HepG2 (cell line): ENCODE data around the gene NDUFS2. TPM values are rescaled to one million over a fixed set of nuclear protein-coding genes. Genes with fewer than 3 reads are reported as not detected.
A peak's percentile ranks its signal among the peaks of the same experiment; 100 is the strongest.

Experiments
- CEBPG ChIP-seq: IDR thresholded peaks from 2 replicates; pipeline ENCODE4 v1.6.1; 2016
- DNMT1 ChIP-seq: sonication (generic); formaldehyde crosslinking; IDR thresholded peaks from 2 replicates; pipeline ENCODE4 v1.5.1; 2020; ENCODE audit warnings: mild to moderate bottlenecking, missing genetic modification reagents
- EEA1 ChIP-seq: sonication (generic); formaldehyde crosslinking; IDR thresholded peaks from 2 replicates; pipeline ENCODE4 v1.5.1; 2020; ENCODE audit warnings: mild to moderate bottlenecking, missing genetic modification reagents, borderline replicate concordance
- GZF1 ChIP-seq: sonication (generic); formaldehyde crosslinking; IDR thresholded peaks from 2 replicates; pipeline ENCODE4 v1.5.1; 2020; ENCODE audit warnings: mild to moderate bottlenecking, missing genetic modification reagents
- KDM4B ChIP-seq: sonication (generic); formaldehyde crosslinking; IDR thresholded peaks from 2 replicates; pipeline ENCODE4 v1.4.0; 2020; ENCODE audit warnings: missing genetic modification reagents
- RAD51 ChIP-seq: fragments of 450-650 bp; IDR thresholded peaks from 2 replicates; pipeline ENCODE4 v1.6.1; 2016; ENCODE audit warnings: borderline replicate concordance
- SAFB2 ChIP-seq: sonication (generic); formaldehyde crosslinking; IDR thresholded peaks from 2 replicates; pipeline ENCODE4 v1.5.1; 2020; ENCODE audit warnings: missing genetic modification reagents, low read depth, mild to moderate bottlenecking, borderline replicate concordance
- TSC22D2 ChIP-seq: sonication (generic); formaldehyde crosslinking; IDR thresholded peaks from 2 replicates; pipeline ENCODE4 v1.5.1; 2020; ENCODE audit warnings: missing genetic modification reagents, mild to moderate bottlenecking, borderline replicate concordance
- ZNF101 ChIP-seq: sonication (generic); formaldehyde crosslinking; IDR thresholded peaks from 2 replicates; pipeline ENCODE4 v1.4.0; 2020; ENCODE audit warnings: mild to moderate bottlenecking, low read depth, missing genetic modification reagents, borderline replicate concordance
- ZNF260 ChIP-seq: sonication (generic); formaldehyde crosslinking; IDR thresholded peaks from 2 replicates; pipeline ENCODE4 v1.4.0; 2020; ENCODE audit warnings: missing genetic modification reagents, low read depth, mild to moderate bottlenecking, borderline replicate concordance
- ZNF292 ChIP-seq: sonication (generic); formaldehyde crosslinking; IDR thresholded peaks from 2 replicates; pipeline ENCODE4 v1.8.1; 2022; ENCODE audit warnings: mild to moderate bottlenecking, low read depth, missing genetic modification reagents, borderline replicate concordance
- ZNF317 ChIP-seq: sonication (generic); formaldehyde crosslinking; IDR thresholded peaks from 2 replicates; pipeline ENCODE4 v1.5.0; 2020; ENCODE audit warnings: mild to moderate bottlenecking, missing genetic modification reagents
- ZNF441 ChIP-seq: sonication (generic); formaldehyde crosslinking; IDR thresholded peaks from 2 replicates; pipeline ENCODE4 v1.7.0; 2021; ENCODE audit warnings: missing genetic modification reagents, borderline replicate concordance
- ZNF549 ChIP-seq: sonication (generic); formaldehyde crosslinking; IDR thresholded peaks from 2 replicates; pipeline ENCODE4 v1.5.0; 2020; ENCODE audit warnings: missing genetic modification reagents
- ZNF562 ChIP-seq: sonication (generic); formaldehyde crosslinking; IDR thresholded peaks from 2 replicates; pipeline ENCODE4 v1.8.0; 2022; ENCODE audit warnings: missing genetic modification reagents, borderline replicate concordance
- ZNF563 ChIP-seq: sonication (generic); formaldehyde crosslinking; IDR thresholded peaks from 2 replicates; pipeline ENCODE4 v1.8.0; 2022; ENCODE audit warnings: mild to moderate bottlenecking, moderate library complexity, missing genetic modification reagents
- ZNF572 ChIP-seq: sonication (generic); formaldehyde crosslinking; IDR thresholded peaks from 2 replicates; pipeline ENCODE4 v1.5.1; 2020; ENCODE audit warnings: mild to moderate bottlenecking, missing genetic modification reagents
- polyA plus RNA-seq, 8 experiments: library from polyadenylated mRNA; depleted of rRNA in 3 of 8; stranded (reverse) in 7 of 8; unstranded in 1 of 8; fragments of >200 nt; fragmentation: Illumina TruSeq in 4 of 8; extraction: Trizol in 4 of 8; gene quantifications; 2 replicates each; pipeline versions ENCODE4 v1.2.1 to v1.2.3, GENCODE V29; 2011 to 2016; ENCODE audit warnings: low read depth in 4 of 8, missing spikeins in 1 of 8, mixed read lengths in 1 of 8; ENCODE audit not compliant: insufficient read depth in 1 of 8
- total RNA-seq, 5 experiments: library from RNA; depleted of rRNA; stranded (reverse); fragments of >200 nt; fragmentation: Illumina TruSeq; extraction: Trizol; gene quantifications; 2 replicates each; pipeline ENCODE4 v1.2.3, GENCODE V29; 2016; ENCODE audit warnings: low read depth in 1 of 5
- TF ChIP-seq, protein P1 (sequence below): sonication (generic); formaldehyde crosslinking; IDR thresholded peaks from 2 replicates; pipeline ENCODE4 v1.5.0; 2020; ENCODE audit warnings: mild to moderate bottlenecking, missing genetic modification reagents, borderline replicate concordance
- TF ChIP-seq, protein P2 (sequence below), 2 experiments: sonication (generic) in 1 of 2; formaldehyde crosslinking in 1 of 2; IDR thresholded peaks; 2 replicates each; pipeline versions ENCODE4 v1.4.0 to v1.6.1; 2018 to 2020; ENCODE audit warnings: missing genetic modification reagents in 2 of 2, borderline replicate concordance in 1 of 2, low read depth in 1 of 2, mild to moderate bottlenecking in 1 of 2, missing biosample characterization in 1 of 2
- TF ChIP-seq, protein P3 (sequence below): sonication (generic); formaldehyde crosslinking; IDR thresholded peaks from 2 replicates; pipeline ENCODE4 v1.4.0; 2020; ENCODE audit warnings: missing genetic modification reagents, low read depth, mild to moderate bottlenecking, borderline replicate concordance

The NDUFS2 gene
- total and polyA plus RNA-seq, 2 of the 13 experiments (the other 11 are each of a cell fraction or from before 2014, with no cell fraction given): 89.9 to 118 TPM

DNA sequence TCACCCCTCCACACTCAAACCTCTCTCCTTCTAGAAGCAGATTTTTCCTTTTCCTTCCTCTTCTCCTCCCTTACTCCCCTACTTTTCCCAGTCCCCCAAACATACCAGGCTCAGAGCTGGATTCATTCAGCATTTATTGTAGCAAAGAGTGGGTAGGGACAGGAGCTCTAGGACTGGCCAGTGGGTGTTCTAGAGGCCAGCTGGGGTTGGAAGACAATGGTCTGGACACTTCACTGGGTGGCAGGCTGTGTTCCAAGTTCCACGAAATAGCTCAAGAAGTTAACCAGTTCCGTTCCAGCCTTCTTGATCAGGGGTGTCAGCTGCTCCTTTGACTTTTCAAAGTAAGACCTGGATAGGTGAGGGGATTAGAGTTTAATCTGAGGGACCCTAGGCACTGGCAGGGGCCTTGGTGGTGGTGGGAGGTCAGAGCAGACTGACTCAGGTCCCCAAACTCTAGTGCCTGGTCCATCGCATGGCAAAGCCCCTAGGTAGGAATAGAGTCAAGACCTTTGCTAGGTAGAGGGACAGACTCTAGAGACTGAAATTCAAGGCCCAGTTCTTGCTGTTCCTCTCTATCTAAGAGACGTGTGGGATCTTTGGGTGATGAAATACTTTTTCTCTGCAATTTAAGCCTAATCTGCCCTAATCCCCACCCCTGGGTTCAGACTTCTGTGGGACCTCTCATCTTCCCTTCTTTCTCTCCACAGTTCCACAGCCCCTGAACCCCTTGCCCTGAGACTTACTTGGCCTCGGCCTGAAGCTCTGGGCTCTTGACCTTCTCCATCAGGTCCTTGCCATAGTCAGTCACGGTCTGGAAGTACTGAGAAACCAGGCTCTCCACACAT is 20.2 kb downstream of the NDUFS2 start (continued):
- TF ChIP-seq, protein P1, sequence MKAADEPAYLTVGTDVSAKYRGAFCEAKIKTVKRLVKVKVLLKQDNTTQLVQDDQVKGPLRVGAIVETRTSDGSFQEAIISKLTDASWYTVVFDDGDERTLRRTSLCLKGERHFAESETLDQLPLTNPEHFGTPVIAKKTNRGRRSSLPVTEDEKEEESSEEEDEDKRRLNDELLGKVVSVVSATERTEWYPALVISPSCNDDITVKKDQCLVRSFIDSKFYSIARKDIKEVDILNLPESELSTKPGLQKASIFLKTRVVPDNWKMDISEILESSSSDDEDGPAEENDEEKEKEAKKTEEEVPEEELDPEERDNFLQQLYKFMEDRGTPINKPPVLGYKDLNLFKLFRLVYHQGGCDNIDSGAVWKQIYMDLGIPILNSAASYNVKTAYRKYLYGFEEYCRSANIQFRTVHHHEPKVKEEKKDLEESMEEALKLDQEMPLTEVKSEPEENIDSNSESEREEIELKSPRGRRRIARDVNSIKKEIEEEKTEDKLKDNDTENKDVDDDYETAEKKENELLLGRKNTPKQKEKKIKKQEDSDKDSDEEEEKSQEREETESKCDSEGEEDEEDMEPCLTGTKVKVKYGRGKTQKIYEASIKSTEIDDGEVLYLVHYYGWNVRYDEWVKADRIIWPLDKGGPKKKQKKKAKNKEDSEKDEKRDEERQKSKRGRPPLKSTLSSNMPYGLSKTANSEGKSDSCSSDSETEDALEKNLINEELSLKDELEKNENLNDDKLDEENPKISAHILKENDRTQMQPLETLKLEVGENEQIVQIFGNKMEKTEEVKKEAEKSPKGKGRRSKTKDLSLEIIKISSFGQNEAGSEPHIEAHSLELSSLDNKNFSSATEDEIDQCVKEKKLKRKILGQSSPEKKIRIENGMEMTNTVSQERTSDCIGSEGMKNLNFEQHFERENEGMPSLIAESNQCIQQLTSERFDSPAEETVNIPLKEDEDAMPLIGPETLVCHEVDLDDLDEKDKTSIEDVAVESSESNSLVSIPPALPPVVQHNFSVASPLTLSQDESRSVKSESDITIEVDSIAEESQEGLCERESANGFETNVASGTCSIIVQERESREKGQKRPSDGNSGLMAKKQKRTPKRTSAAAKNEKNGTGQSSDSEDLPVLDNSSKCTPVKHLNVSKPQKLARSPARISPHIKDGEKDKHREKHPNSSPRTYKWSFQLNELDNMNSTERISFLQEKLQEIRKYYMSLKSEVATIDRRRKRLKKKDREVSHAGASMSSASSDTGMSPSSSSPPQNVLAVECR (CRISPR knock-in tag): peak; percentile 42; the same call in 1 of the 2 replicates
- TF ChIP-seq ZNF101 (CRISPR knock-in tag) (no peak), RAD51 (no peak), KDM4B (CRISPR knock-in tag) (0 out of 2 replicates have a peak, but pooled peaks have one; percentile 21), ZNF260 (no peak), GZF1 (CRISPR knock-in tag) (no peak), SAFB2 (CRISPR knock-in tag) (0 out of 2 replicates have a peak, but pooled peaks have one; percentile 67), TSC22D2 (peak; percentile 52; the same call in 1 of the 2 replicates), CEBPG (CRISPR knock-in tag) (no peak), ZNF441 (CRISPR knock-in tag) (no peak), ZNF317 (CRISPR knock-in tag) (peak; percentile 33; the same call in 1 of the 2 replicates), EEA1 (CRISPR knock-in tag) (peak; percentile 30; the same call in 1 of the 2 replicates), ZNF292 (CRISPR knock-in tag) (no peak), ZNF572 (CRISPR knock-in tag) (no peak), DNMT1 (CRISPR knock-in tag) (peak; percentile 30; the same call in 1 of the 2 replicates), ZNF562 (CRISPR knock-in tag) (no peak), ZNF549 (CRISPR knock-in tag) (no peak), ZNF563 (CRISPR knock-in tag) (no peak)
- TF ChIP-seq, protein P2, sequence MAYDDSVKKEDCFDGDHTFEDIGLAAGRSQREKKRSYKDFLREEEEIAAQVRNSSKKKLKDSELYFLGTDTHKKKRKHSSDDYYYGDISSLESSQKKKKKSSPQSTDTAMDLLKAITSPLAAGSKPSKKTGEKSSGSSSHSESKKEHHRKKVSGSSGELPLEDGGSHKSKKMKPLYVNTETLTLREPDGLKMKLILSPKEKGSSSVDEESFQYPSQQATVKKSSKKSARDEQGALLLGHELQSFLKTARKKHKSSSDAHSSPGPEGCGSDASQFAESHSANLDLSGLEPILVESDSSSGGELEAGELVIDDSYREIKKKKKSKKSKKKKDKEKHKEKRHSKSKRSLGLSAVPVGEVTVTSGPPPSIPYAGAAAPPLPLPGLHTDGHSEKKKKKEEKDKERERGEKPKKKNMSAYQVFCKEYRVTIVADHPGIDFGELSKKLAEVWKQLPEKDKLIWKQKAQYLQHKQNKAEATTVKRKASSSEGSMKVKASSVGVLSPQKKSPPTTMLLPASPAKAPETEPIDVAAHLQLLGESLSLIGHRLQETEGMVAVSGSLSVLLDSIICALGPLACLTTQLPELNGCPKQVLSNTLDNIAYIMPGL (CRISPR knock-in tag; IDR thresholded peaks at IDR 0.05; ENCODE audit: borderline replicate concordance in 1 of 2, low read depth in 1 of 2): peak in 1 of 2 experiments; percentile 33; a peak in 1 of 4 replicates
- TF ChIP-seq, protein P3, sequence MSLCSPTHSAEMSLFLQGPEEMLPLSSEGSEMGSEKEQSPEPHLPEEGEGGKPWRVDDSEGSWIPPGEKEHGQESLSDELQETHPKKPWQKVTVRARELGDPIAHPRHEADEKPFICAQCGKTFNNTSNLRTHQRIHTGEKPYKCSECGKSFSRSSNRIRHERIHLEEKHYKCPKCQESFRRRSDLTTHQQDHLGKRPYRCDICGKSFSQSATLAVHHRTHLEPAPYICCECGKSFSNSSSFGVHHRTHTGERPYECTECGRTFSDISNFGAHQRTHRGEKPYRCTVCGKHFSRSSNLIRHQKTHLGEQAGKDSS (CRISPR knock-in tag): no peak; the same call in 1 of the 2 replicates
